BLaER1 (cell line): ENCODE measurements around the gene EXOSC10.

Source experiments
- H3K27ac ChIP-seq: shearing (Covaris generic); formaldehyde crosslinking; 2 replicates; pipeline ENCODE4 v1.8.1; 2022
- H3K27me3 ChIP-seq: shearing (Covaris generic); formaldehyde crosslinking; 2 replicates; pipeline ENCODE4 v1.8.1; 2022
- H3K36me3 ChIP-seq: shearing (Covaris generic); formaldehyde crosslinking; 2 replicates; pipeline ENCODE4 v1.8.1; 2022
- H3K4me1 ChIP-seq: shearing (Covaris generic); formaldehyde crosslinking; 2 replicates; pipeline ENCODE4 v1.8.1; 2022
- H3K4me2 ChIP-seq: shearing (Covaris generic); formaldehyde crosslinking; 2 replicates; pipeline ENCODE4 v1.8.1; 2022
- H3K4me3 ChIP-seq: shearing (Covaris generic); formaldehyde crosslinking; 2 replicates; pipeline ENCODE4 v1.8.1; 2022
- H3K9ac ChIP-seq: shearing (Covaris generic); formaldehyde crosslinking; 2 replicates; pipeline ENCODE4 v1.8.1; 2022
- H3K9me3 ChIP-seq: shearing (Covaris generic); formaldehyde crosslinking; 2 replicates; pipeline ENCODE4 v1.8.1; 2022
- H4K20me1 ChIP-seq: shearing (Covaris generic); formaldehyde crosslinking; 2 replicates; pipeline ENCODE4 v1.8.1; 2022
- Cebpa-rat ChIP-seq: shearing (Covaris generic); IDR thresholded peaks from 2 replicates; pipeline ENCODE4 v1.8.1; 2022

EXOSC10 gene

DNA sequence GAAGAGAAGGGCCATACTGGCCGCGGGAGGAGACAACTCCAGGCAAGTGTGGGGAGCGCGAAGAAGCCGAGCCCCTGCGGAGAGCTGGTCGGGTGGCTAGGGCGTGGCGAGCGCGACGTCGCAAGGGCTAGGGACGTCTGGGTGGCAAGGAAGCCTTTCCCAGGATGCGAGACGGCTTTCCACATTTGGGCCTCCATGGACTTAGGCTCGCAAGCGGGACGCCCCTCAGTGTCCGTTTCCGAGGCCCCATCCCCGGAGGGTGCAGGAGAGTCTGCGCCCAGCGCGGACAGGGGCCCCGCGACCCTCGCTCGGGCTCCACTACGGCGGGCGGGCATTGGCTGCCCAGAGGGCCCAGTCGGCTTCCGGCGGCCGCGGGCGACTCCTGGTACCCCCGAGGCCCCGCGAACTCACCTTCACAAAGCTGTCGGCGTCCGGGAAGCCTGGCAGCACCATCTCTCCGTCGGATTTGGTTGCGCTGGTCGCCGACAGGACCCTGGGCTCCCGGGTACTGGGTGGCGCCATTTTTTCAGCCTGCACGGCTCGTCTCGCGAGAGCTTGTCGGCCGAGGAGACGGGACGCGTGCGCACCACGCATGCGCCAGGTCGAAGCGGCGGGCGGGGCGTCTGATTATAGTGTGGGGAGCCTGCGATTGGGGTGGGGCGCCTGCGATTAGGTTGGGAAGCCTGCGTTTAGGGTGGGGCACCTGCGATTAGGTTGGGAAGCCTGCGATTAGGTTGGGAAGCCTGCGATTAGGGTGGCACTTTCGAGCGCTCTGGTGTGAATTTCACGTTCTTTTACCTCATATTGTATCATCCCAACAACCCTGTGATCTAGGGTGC is at the start of gene EXOSC10:
Gene EXOSC10, minus strand, starts transcription at position 560 of the 839 bp plus-strand sequence. Its CDS starts 38 bp downstream, at position 522.
- Histone ChIP-seq H3K9me3 (no peaks in the 10 kb centered on the region), H3K36me3 (peaks cover 37% of the 10 kb centered on the region), H3K4me3 (peak within 1 kb of the TSS; percentile 81), H4K20me1 (peaks cover 7% of the 10 kb centered on the region; the same call in 1 of the 2 replicates), H3K9ac (peak within 1 kb of the TSS; percentile 88), H3K27me3 (no peaks in the 10 kb centered on the region), H3K27ac (peak within 1 kb of the TSS; percentile 86), H3K4me1 (peaks cover 18% of the 10 kb centered on the region), H3K4me2 (peak within 1 kb of the TSS; percentile 79)
- no peak for TF ChIP-seq Cebpa-rat

DNA sequence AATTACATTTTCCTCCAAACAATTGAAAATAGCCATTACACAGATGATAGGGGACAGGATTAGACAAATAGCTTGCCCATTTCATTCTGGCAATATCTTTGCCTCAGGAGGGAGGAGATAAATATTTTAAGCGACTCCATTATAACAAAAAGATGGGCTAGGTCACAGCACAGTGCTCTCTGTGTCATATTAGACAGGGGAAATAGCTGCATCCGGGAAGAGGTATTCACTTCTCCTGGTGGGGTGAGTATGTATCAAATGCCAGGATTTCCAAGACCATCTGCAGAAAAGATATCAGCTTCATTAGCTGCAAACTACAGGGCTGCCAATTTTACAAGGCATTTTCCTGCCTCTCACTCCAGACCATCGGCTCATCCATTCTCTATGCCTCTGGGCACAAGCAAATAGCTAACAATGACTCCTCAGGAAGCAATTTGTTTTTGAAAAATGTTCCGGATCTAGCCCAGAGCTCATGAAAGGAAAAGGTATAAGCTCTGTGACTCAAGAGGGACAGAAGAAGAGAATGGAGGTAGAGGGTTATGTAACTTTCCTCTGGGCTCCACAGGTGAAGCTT is 47.6 kb upstream of the EXOSC10 start:
- Histone ChIP-seq H3K36me3 (peaks cover 99% of the 10 kb centered on the region), H3K4me2 (no peak overlapping the region), H3K27me3 (no peaks in the 10 kb centered on the region), H3K4me3 (no peak overlapping the region), H3K9me3 (no peaks in the 10 kb centered on the region), H3K4me1 (no peaks in the 10 kb centered on the region), H3K9ac (no peak overlapping the region), H4K20me1 (no peaks in the 10 kb centered on the region), H3K27ac (no peak overlapping the region)
- no peak for TF ChIP-seq Cebpa-rat

DNA sequence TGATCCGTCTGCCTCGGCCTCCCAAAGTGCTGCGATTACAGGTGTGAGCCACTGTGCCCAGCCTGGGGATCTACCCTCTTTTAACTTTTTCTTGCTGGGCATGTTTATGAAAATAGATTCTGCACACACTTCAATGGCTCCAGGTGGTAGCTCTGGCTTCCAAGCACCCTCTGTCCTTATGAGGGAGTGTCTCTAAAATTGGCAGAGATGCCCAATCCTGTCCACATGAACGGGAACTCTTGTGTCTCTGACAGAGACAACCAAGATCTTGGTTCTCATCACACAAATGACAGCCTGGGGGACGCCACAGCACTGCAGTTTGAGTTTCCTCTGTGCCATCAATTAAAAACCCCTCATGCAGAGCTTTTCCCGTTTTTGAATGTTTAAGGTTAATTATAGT is 46.1 kb upstream of the EXOSC10 start:
- Histone ChIP-seq H3K9ac (no peak overlapping the region), H3K4me2 (no peak overlapping the region), H3K27ac (no peak overlapping the region), H3K36me3 (peaks cover 95% of the 10 kb centered on the region), H3K9me3 (no peaks in the 10 kb centered on the region), H3K4me1 (no peaks in the 10 kb centered on the region), H4K20me1 (no peaks in the 10 kb centered on the region), H3K4me3 (no peak overlapping the region), H3K27me3 (no peaks in the 10 kb centered on the region)
- TF ChIP-seq Cebpa-rat, result no peak

DNA sequence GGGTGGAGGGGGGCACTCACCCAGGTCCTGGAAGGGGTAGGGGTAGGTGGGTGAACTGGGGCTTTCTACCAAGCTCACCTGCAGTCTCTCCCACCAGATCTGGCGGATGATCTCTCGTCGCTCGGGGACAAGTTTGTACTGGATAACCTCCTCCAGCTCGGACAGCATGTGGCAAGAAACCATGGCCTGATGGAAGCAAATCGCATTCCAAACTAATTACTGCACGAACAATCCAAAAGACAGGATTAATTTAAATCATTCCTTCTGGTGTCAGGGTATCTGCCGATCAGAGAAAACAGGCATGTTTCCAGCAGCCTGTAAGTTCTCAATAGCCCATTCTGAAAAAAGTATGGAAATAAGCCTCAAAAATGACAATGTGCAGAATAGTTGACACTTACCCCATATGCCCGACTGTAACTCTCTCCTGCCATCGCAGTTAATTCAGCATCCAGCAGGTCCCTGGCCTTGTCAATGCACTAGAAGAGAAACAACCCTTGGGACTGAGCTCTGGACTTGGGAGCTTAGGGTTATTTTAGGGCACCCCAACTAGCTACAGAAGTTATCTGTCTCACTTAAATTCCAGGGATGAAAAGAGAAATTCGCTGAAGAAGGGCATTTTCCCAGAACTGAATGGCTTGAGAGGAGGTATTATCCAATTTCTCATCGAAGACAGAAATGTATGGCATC is 45.0 kb upstream of the EXOSC10 start:
- H3K4me2 ChIP-seq, result no peak overlapping the region
- H4K20me1 ChIP-seq, result no peaks in the 10 kb centered on the region
- H3K36me3 ChIP-seq, result peaks cover 93% of the 10 kb centered on the region
- no peak overlapping the region for H3K27ac ChIP-seq
- no peak overlapping the region for H3K9ac ChIP-seq
- TF ChIP-seq Cebpa-rat, result no peak
- no peaks in the 10 kb centered on the region for H3K9me3 ChIP-seq
- no peak overlapping the region for H3K4me3 ChIP-seq
- no peaks in the 10 kb centered on the region for H3K4me1 ChIP-seq
- H3K27me3 ChIP-seq, result no peaks in the 10 kb centered on the region

DNA sequence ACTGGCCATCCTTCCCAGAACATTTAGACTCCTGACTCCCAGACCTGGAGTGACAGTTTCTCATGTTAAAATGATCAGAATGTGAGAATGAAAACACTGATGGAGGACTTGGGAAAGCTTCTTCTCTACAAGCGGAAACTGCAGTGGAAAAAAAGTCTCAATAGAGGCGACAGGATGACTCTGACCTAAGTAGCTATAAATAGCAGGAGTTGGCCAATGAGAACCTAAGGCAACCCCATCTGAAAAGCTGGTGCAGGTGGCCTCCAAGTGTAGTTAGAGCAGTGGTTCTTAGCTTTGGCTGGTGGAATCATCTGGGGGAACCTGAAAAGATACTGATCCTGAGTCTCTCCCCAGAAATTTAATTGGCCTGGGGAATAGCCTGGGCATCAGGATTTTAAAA is 44.2 kb upstream of the EXOSC10 start:
- Histone ChIP-seq H3K9ac (no peak overlapping the region), H3K4me1 (no peaks in the 10 kb centered on the region)

DNA sequence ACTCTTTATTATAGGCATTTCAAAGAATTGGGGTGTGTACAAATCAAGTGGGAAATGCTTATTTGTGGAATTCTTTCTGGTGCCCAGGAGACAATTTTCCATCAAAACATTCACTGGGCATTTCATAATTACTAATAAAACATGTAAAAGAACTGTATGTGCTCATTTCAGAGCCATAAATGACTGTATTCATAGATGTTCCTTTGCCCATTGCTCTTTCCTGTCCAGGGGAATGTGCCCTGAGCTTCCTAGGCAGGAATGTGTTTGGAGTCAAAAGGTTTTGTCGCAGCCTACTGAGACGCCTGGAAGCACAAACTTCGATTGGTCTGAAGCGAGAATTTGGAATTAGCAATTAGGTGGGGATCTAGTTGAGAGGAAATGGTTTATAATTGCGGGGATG is 43.7 kb upstream of the EXOSC10 start:
- TF ChIP-seq Cebpa-rat, result no peak
- no peak overlapping the region for H3K27ac ChIP-seq
- peaks cover 93% of the 10 kb centered on the region for H3K36me3 ChIP-seq
- no peaks in the 10 kb centered on the region for H4K20me1 ChIP-seq
- no peak overlapping the region for H3K9ac ChIP-seq
- H3K27me3 ChIP-seq, result no peaks in the 10 kb centered on the region
- no peaks in the 10 kb centered on the region for H3K4me1 ChIP-seq
- no peaks in the 10 kb centered on the region for H3K9me3 ChIP-seq
- H3K4me2 ChIP-seq, result no peak overlapping the region
- H3K4me3 ChIP-seq, result no peak overlapping the region

More for the DNA sequence above, 44.2 kb upstream of the EXOSC10 start:
- no peaks in the 10 kb centered on the region for H3K27me3 ChIP-seq
- H3K4me3 ChIP-seq, result no peak overlapping the region
- H3K27ac ChIP-seq, result no peak overlapping the region
- no peak overlapping the region for H3K4me2 ChIP-seq
- no peak for TF ChIP-seq Cebpa-rat
- H3K36me3 ChIP-seq, result peaks cover 93% of the 10 kb centered on the region
- no peaks in the 10 kb centered on the region for H3K9me3 ChIP-seq
- no peaks in the 10 kb centered on the region for H4K20me1 ChIP-seq

DNA sequence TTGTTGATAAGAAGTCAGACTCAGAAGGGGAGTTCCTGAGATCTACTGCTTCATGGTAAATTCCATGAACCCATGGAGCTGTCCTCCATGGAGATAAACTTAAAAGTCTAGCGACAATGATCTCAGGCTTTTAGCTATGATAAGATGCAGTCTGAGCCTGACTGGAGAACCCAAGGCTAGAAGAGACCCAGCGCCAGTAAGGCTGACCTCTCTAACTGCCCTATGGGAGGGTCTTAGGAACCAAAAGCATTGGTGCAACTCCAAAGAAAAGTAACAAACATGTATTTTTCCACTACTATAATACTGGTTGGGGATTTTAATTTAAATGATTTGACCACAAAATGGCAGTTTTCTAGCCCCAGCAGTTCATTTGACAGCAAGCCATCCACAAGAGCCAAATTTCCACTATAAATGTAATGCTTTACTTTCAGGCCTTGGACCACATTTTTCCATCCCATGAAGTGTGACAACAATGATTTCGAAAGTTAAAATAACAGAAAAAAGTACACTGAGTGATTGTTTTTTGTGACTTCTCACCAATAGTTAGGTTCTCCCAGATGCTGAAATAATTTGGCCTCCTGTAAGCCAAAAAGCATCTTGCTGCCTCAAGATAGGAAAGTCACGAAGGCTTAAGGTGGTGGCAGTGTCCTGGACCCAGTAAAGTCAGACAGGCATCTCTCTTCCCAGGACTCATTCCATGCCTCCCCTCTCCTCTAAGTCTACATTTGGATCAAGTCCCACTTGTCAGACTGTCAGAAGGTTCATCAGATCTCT is 43.1 kb upstream of the EXOSC10 start:
- no peaks in the 10 kb centered on the region for H3K9me3 ChIP-seq
- H3K4me2 ChIP-seq, result no peak overlapping the region
- peaks cover 93% of the 10 kb centered on the region for H3K36me3 ChIP-seq
- no peaks in the 10 kb centered on the region for H4K20me1 ChIP-seq
- no peak overlapping the region for H3K4me3 ChIP-seq
- H3K4me1 ChIP-seq, result no peaks in the 10 kb centered on the region
- H3K27me3 ChIP-seq, result no peaks in the 10 kb centered on the region
- no peak for TF ChIP-seq Cebpa-rat
- H3K9ac ChIP-seq, result no peak overlapping the region
- H3K27ac ChIP-seq, result no peak overlapping the region

DNA sequence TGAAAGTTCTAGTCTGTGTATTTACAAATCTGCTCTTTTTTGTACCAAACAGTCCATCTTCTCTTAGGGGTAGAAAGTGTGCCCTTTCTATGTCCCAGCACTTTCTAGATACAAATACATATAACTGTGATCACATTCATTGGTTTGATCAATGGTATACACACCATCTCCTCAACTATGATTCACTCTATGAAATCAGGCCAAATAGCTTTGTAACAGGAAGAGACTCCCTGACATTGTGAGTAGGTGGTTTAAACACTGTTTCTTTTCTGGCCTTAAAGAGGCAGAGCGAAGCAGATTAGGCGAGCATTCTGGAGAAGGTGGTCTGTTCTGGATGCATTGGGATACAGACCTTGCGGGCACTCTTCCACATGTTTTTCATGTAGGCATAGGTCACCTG is 39.3 kb upstream of the EXOSC10 start:
- no peaks in the 10 kb centered on the region for H3K9me3 ChIP-seq
- H3K27ac ChIP-seq, result no peak overlapping the region
- TF ChIP-seq Cebpa-rat, result no peak
- H3K27me3 ChIP-seq, result no peaks in the 10 kb centered on the region
- H3K4me2 ChIP-seq, result no peak overlapping the region
- peaks cover 90% of the 10 kb centered on the region for H3K36me3 ChIP-seq
- no peak overlapping the region for H3K4me3 ChIP-seq
- no peaks in the 10 kb centered on the region for H3K4me1 ChIP-seq
- H3K9ac ChIP-seq, result no peak overlapping the region
- H4K20me1 ChIP-seq, result no peaks in the 10 kb centered on the region

DNA sequence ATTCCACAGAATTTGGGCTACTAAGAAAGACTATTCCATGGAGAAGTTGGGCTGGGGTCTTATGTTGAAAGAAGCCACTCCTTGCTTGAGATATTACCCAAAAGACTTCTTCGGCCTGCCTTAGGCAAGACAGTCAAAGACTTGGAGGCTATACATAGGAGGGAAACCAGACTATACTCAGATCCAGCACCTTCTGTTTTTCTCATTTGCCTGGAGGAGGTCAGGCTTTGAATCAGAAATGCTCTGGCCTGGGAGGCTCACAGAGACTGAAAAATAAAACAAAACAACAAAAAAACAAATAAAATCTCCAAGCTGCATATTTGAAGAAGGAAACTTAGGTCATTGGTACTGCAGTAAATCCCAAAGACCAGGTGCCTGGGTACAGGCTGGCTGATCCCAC is 38.4 kb upstream of the EXOSC10 start:
- H3K9ac ChIP-seq, result no peak overlapping the region
- H3K4me3 ChIP-seq, result no peak overlapping the region
- no peak for TF ChIP-seq Cebpa-rat
- no peaks in the 10 kb centered on the region for H3K27me3 ChIP-seq
- H3K27ac ChIP-seq, result no peak overlapping the region
- no peaks in the 10 kb centered on the region for H3K9me3 ChIP-seq
- H3K36me3 ChIP-seq, result peaks cover 90% of the 10 kb centered on the region
- 0 out of 2 replicates have a peak, but pooled peaks cover 4% of the 10 kb centered on the region for H3K4me1 ChIP-seq
- H4K20me1 ChIP-seq, result no peaks in the 10 kb centered on the region
- no peak overlapping the region for H3K4me2 ChIP-seq
